Subcutaneous abdominal adipose tissue (tissue), 5 donors: ENCODE results near the gene OR10H3.
"Not testable (repeated sequence)": the region's sequence is repeated elsewhere in the genome, so short reads cannot be mapped to it uniquely, and the experiment has no call there.

Experiments
- H3K27ac ChIP-seq: one replicate; pipeline ENCODE4 v1.7.0; 2013; ENCODE audit warnings: low read depth, mild to moderate bottlenecking, inconsistent platforms, low read length, moderate library complexity
- H3K27me3 ChIP-seq, 5 donors: one replicate each; pipeline ENCODE4 v1.7.0; 2013; ENCODE audit warnings: low read length in 5 of 5, inconsistent platforms in 1 of 5; ENCODE audit not compliant: control insufficient read depth in 5 of 5, insufficient read depth in 4 of 5
- H3K36me3 ChIP-seq, 5 donors: one replicate each; pipeline ENCODE4 v1.7.0; 2013; ENCODE audit warnings: low read length in 5 of 5; ENCODE audit not compliant: control insufficient read depth in 5 of 5, insufficient read depth in 5 of 5
- H3K4me1 ChIP-seq, 5 donors: one replicate each; pipeline ENCODE4 v1.7.0; 2013; ENCODE audit warnings: low read length in 5 of 5, mild to moderate bottlenecking in 3 of 5, moderate library complexity in 1 of 5; ENCODE audit not compliant: control insufficient read depth in 5 of 5, insufficient read depth in 5 of 5
- H3K4me3 ChIP-seq, 5 donors: one replicate each; pipeline ENCODE4 v1.7.0; 2013; ENCODE audit warnings: low read length in 5 of 5, low read depth in 1 of 5
- H3K9ac ChIP-seq, 5 donors: one replicate each; pipeline ENCODE4 v1.7.0; 2013; ENCODE audit warnings: low read length in 5 of 5, mild to moderate bottlenecking in 4 of 5, moderate library complexity in 3 of 5
- H3K9me3 ChIP-seq, 5 donors: one replicate each; pipeline ENCODE4 v1.7.0; 2013; ENCODE audit warnings: low read length in 5 of 5; ENCODE audit not compliant: control insufficient read depth in 5 of 5
- donor health status: healthy.
- donor health status: healthy.
- donor health status: healthy.
- donor health status: healthy.
- donor health status: healthy.

Gene OR10H3

DNA sequence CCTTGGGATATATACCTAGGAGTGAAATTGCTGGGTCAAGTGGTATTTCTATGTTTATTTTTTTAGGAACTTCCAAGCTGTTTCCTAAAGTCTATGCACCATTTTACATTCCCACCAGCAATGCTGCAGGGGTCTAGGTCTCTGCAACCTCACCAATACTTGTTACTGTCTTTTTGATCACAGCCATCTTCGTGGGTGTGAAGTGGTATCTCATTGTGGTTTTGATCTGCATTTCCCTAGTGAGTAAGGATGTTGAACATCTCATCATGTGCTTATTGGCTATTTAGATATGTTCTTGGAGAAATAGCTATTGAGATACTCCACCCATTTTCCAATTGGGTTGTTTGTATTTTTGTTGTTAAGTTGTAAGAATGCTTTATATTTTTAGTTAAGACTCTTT lies 7.2 kb upstream of the OR10H3 start:
- Histone ChIP-seq H3K9ac (no peak overlapping the region), H3K27ac (no peak overlapping the region), H3K4me1 (peaks cover 0 to 5% (median 0%) of the 10 kb centered on the region in 5 donors)

DNA sequence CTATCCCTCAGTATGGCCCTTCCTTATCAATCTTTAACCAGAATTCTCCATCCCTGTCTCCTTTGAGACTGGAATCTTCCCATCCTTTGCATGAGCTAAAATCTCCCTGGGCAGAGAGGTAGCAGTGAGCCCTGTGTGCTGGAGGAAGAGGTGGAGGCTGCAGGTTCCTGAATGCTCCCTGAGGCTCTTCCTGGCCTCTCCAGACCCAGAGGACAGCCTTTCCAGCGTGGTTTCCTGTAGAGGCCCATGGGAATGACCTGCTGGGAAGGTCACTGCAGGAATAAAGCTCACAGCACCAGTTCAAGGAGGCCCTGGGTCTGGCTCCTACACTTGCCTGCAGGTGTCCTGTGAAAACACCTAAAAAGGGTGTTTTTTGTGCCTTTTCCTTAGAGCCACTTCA lies 5.4 kb upstream of the OR10H3 start:
- peaks cover 0 to 3% (median 0%) of the 10 kb centered on the region in 5 donors for H3K27me3 ChIP-seq
- H3K27ac ChIP-seq = no peak overlapping the region
- H3K36me3 ChIP-seq = no peaks in the 10 kb centered on the region
- no peak overlapping the region for H3K4me3 ChIP-seq
- peaks cover 0 to 4% (median 0%) of the 10 kb centered on the region in 5 donors for H3K9me3 ChIP-seq
- peaks cover 0 to 5% (median 0%) of the 10 kb centered on the region in 5 donors for H3K4me1 ChIP-seq
- no peak overlapping the region for H3K9ac ChIP-seq

More for the DNA sequence above, 7.2 kb upstream of the OR10H3 start:
- Histone ChIP-seq H3K36me3 (no peaks in the 10 kb centered on the region), H3K4me3 (no peak overlapping the region), H3K27me3 (peaks cover 3 to 9% (median 3%) of the 10 kb centered on the region in 5 donors), H3K9me3 (peaks cover 0 to 4% (median 0%) of the 10 kb centered on the region in 5 donors)

DNA sequence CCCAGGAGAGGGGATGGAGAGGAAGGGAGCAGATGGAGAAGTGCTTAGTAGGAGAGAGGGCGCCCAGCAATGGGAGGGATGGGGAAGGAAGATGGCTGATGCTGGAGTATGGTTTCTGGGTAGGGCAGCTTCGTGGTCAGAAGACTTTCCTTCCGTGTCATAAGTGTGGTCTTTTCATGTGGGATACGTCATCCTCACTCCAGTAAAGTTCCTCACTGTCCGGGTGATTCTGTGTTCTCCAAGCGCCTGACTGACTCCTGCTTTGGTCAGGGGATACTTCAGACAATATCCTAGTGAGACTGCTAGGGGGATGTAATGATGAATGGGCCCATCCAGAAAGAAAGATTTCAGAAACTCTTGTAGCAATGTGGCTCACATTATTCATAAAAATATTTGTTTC lies 3.9 kb upstream of the OR10H3 start:
- no peaks in the 10 kb centered on the region for H3K36me3 ChIP-seq
- H3K4me1 ChIP-seq = peaks cover 0 to 5% (median 0%) of the 10 kb centered on the region in 5 donors
- H3K27ac ChIP-seq = no peak overlapping the region
- H3K9me3 ChIP-seq = peaks cover 0 to 4% (median 0%) of the 10 kb centered on the region in 5 donors
- H3K27me3 ChIP-seq = peaks cover 0 to 3% (median 0%) of the 10 kb centered on the region in 5 donors
- no peak overlapping the region for H3K4me3 ChIP-seq
- no peak overlapping the region for H3K9ac ChIP-seq

DNA sequence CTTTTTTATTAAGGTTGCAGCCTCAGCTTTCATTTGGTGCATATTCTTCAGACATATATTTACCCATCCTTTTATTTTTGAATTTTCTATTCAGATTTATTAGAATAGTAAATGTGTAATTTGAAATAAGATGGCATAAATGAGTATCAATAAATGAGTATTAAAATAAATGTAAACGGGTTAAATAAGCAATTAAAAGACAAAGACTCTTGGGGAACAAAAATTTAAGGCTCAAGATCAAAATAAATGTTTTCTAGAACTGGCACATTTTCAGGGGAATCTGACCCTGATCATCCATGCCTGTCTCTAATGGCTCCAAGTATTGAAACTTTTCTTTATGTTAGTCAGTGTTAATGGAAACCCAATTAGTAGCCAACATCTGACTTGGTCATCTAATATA lies 3.0 kb downstream of the OR10H3 start:
- H3K9me3 ChIP-seq = peaks cover 7 to 25% (median 17%) of the 10 kb centered on the region in 5 donors
- H3K9ac ChIP-seq = no peak overlapping the region
- peaks cover 0 to 10% (median 0%) of the 10 kb centered on the region in 5 donors for H3K27me3 ChIP-seq
- no peak overlapping the region for H3K4me3 ChIP-seq
- no peaks in the 10 kb centered on the region for H3K4me1 ChIP-seq
- no peaks in the 10 kb centered on the region for H3K36me3 ChIP-seq
- H3K27ac ChIP-seq = no peak overlapping the region

DNA sequence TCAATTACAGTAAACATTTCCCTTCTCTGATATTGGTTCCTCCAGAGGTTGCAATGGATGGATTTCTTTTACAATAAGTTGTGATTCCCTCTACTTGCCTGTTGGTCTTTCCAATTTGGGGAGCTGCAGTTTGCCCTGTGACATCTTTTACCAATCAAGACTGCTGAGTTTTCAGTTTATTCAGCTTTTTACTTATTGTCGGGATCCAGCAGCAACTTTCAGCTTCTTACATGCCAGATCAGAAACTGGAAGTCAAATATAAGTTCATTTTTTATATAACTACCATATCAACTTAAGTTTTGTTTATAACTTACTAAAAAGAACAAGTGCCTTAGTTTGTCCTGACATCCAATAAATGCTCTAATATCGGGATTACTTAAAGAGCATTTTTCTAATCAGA lies 10.5 kb downstream of the OR10H3 start:
- H3K27me3 ChIP-seq = peaks cover 11 to 17% (median 12%) of the 10 kb centered on the region in 5 donors
- H3K4me1 ChIP-seq = no peaks in the 10 kb centered on the region
- no peak overlapping the region for H3K27ac ChIP-seq
- H3K4me3 ChIP-seq = no peak overlapping the region
- no peaks in the 10 kb centered on the region for H3K9me3 ChIP-seq
- no peak overlapping the region for H3K9ac ChIP-seq
- no peaks in the 10 kb centered on the region for H3K36me3 ChIP-seq

DNA sequence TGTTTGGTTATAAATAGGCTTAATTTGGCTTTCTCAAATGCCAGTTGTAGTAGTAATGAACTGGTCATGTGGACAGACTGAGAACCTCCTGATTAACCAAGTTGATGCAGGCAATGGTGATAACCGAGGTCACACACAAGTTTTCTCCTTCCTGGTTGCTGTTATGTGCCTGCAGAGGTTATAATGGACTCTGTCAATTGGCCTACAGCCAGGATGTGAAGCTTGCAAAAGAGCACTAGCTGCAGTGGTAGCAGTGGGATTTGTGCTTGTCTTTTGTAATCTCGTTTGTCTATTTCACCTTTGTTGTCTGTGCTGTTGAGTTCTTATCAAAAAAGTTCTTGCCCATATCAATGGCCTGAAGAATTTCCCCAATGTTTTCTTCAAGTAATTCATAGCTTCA lies 20.6 kb downstream of the OR10H3 start:
- Histone ChIP-seq H3K27ac (no peak overlapping the region), H3K27me3 (peaks cover 13 to 25% (median 17%) of the 10 kb centered on the region in 5 donors)

DNA sequence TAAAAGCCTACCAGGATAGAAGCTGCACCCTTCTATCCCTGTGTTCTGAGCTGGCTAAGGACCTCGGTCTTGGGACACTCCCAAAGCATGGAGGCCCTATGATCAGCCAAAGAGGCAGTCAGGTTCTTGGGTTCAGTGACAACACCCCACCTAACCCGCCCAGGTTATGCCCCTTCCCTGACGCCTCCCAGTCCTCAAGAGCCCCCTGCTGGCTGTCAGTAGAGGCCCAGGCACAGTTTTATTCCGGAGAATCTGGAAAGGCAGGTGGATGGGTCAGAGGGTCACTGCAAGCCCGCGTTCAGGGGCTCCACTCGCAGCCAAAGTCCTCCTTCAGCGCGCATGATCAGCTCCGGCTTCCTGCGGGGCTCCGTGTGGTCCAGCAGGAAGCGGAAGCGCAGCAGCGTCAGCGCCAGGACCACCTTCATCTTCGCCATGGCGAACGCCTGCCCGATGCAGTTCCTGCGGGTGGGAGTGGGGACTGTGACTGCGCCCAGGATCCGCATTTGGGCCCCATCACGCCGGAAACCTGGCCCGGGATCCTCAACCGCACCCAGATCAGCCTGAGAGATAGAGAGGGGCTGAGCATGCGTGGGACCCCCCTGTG lies 22.3 kb downstream of the OR10H3 start:
- H3K9me3 ChIP-seq = no peaks in the 10 kb centered on the region
- H3K27ac ChIP-seq = no peak overlapping the region
- H3K4me3 ChIP-seq = no peak overlapping the region
- H3K4me1 ChIP-seq = no peaks in the 10 kb centered on the region
- H3K36me3 ChIP-seq = no peaks in the 10 kb centered on the region
- H3K9ac ChIP-seq = no peak overlapping the region
- H3K27me3 ChIP-seq = peaks cover 13 to 25% (median 17%) of the 10 kb centered on the region in 5 donors

More for the DNA sequence above, 20.6 kb downstream of the OR10H3 start:
- Histone ChIP-seq H3K4me3 (no peak overlapping the region), H3K9ac (no peak overlapping the region), H3K9me3 (no peaks in the 10 kb centered on the region), H3K36me3 (no peaks in the 10 kb centered on the region), H3K4me1 (no peaks in the 10 kb centered on the region)

DNA sequence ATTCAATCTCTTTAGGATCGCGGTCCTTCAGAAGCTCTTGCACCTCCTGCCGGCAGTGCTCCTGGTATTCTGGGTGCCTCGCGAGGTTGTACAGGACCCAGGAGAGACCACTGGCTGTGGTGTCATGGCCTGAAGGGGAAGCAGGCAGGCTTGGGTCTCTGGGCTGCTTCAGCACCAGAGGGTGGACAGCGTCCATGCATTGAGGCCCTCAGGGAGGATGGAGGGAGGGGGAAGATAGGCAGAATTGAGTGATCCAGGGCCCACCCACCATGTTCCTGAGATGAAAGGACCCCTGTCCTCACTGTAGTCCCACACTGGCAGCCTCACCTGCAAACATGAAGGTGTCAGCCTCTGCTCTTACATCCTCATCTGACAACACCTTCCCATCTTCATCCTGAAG lies 31.8 kb downstream of the OR10H3 start:
- peaks cover 0 to 5% (median 0%) of the 10 kb centered on the region in 5 donors for H3K27me3 ChIP-seq
- no peaks in the 10 kb centered on the region for H3K36me3 ChIP-seq
- peaks cover 0 to 3% (median 2%) of the 10 kb centered on the region in 5 donors for H3K9me3 ChIP-seq
- no peak overlapping the region for H3K4me3 ChIP-seq
- no peaks in the 10 kb centered on the region for H3K4me1 ChIP-seq
- no peak overlapping the region for H3K27ac ChIP-seq
- H3K9ac ChIP-seq = no peak overlapping the region

DNA sequence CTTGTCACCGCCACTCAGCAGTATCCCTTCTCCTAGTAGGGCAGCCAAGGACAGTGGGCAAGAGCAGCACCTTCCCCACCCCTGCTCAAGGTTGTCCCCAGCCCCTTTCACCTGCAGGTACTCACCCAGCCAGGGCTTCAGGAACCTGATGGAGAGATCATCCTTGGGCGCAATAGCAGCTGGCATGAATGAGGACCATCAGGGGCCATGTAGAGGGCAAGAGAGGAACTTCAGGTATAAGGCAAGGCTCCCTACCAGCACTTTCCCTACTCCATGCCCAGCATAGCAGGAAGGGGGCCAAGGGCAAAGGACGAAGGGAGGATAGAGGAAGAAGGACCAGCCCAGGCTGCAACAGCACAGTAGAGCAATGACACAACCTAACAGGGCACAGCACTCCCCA lies 36.4 kb downstream of the OR10H3 start:
- H3K36me3 ChIP-seq, H3K4me3 ChIP-seq, H3K9me3 ChIP-seq, H3K27ac ChIP-seq, H3K4me1 ChIP-seq, H3K9ac ChIP-seq: not testable (repeated sequence)
- peaks cover 0 to 16% (median 6%) of the 10 kb centered on the region in 5 donors for H3K27me3 ChIP-seq

DNA sequence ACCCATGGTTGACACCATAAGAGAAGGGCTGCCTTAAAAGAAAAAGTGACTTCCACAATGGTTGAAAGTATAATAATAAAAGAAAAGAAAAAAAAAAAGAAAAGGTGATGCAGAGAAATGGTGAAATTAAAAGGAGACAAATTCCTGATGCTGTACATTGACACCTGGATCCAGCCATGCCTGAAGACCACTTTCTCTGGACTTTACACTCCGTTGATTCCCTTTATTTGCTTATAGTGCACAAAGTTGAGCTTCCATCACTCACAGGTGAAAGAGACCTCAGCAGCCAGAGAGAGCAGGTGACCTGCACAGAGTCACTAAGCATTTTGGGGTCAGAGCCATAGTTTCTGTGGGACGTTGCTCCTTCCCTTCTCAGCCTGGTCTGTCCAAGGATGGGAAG lies 37.5 kb downstream of the OR10H3 start:
- Histone ChIP-seq H3K4me1 (peaks cover 0 to 10% (median 9%) of the 10 kb centered on the region in 5 donors), H3K4me3 (no peak overlapping the region), H3K9ac (no peak overlapping the region), H3K27ac (no peak overlapping the region), H3K27me3 (peaks cover 0 to 12% (median 6%) of the 10 kb centered on the region in 5 donors), H3K36me3 (no peaks in the 10 kb centered on the region), H3K9me3 (no peaks in the 10 kb centered on the region)
